Lower lobe of right lung (tissue), 2 donors: ENCODE measurements around the gene TNFAIP8L3. TPM values are rescaled to one million over a fixed set of nuclear protein-coding genes. Genes with fewer than 3 reads are reported as not detected.

Experiments used
- ATAC-seq, 2 donors: fragments of 200-7000 bp; cut with Tn5 transposase; one replicate each; pipeline ENCODE4 v1.9.1; 2020 to 2022; ENCODE audit warnings: mild to moderate bottlenecking in 2 of 2, moderate library complexity in 2 of 2
- DNase-seq: peaks from one replicate; pipeline ENCODE4 v3.0.0-alpha.2; 2020
- H3K27ac ChIP-seq: fragments of 200-600 bp; one replicate; pipeline ENCODE4 v1.8.0; 2022
- H3K27me3 ChIP-seq: fragments of 200-600 bp; one replicate; pipeline ENCODE4 v1.8.0; 2022; ENCODE audit warnings: low read depth
- H3K36me3 ChIP-seq: fragments of 200-600 bp; one replicate; pipeline ENCODE4 v1.8.0; 2022; ENCODE audit warnings: mild to moderate bottlenecking
- H3K4me1 ChIP-seq: fragments of 200-600 bp; one replicate; pipeline ENCODE4 v1.8.0; 2022
- H3K4me3 ChIP-seq: fragments of 200-600 bp; one replicate; pipeline ENCODE4 v1.8.0; 2022; ENCODE audit warnings: mild to moderate bottlenecking
- H3K9me3 ChIP-seq: fragments of 200-600 bp; one replicate; pipeline ENCODE4 v1.8.0; 2022
- CTCF ChIP-seq: fragments of 200-600 bp; IDR thresholded peaks from one replicate; pipeline ENCODE4 v1.8.0; 2022; ENCODE audit warnings: antibody characterized with exemption, mild to moderate bottlenecking
- intact Hi-C: fragments of 100-400 bp; cut with DNase I; formaldehyde crosslinking; loops from one replicate; pipeline ENCODE4 v1.11.0; 2022
- total RNA-seq: library from RNA; stranded (reverse); fragmentation: NEBNext Ultra II Directional; extraction: Animal tissue kit (Norgen Biotek cat#: 25700); gene quantifications from one replicate; pipeline ENCODE4 v1.2.1, GENCODE V29; 2021
- donor health status: DM: no; HTN: yes; CAD: no; lungs with severe emphysema.

TNFAIP8L3 gene
- total RNA-seq, 1 donor from 2014 or later: 10.4 TPM

- Histone ChIP-seq H3K36me3 (no peaks in the 10 kb centered on the region), H3K9me3 (no peaks in the 10 kb centered on the region), H3K27ac (no peak overlapping the region), H3K4me1 (peaks cover 14% of the 10 kb centered on the region), H3K4me3 (no peak overlapping the region), H3K27me3 (no peaks in the 10 kb centered on the region)
- intact Hi-C loops: no loop called here
- DNase-seq: no peak
- no peak for ATAC-seq
- no peak for TF ChIP-seq CTCF
Observed at GRCh38 chr15:51075826-51076523, 18.7 kb downstream of the TNFAIP8L3 start.

- ATAC-seq: no peak
Observed at GRCh38 chr15:51075364-51075763, 19.3 kb downstream of the TNFAIP8L3 start.

GRCh38 chr15:51074926-51075325, 19.8 kb downstream of the TNFAIP8L3 start:
- H3K4me1 ChIP-seq: peaks cover 14% of the 10 kb centered on the region
- H3K27me3 ChIP-seq: no peaks in the 10 kb centered on the region
- no peak overlapping the region for H3K27ac ChIP-seq
- no peak for TF ChIP-seq CTCF
- intact Hi-C loops: no loop called here
- DNase-seq (no peak), ATAC-seq (no peak)
- H3K9me3 ChIP-seq: no peaks in the 10 kb centered on the region
- H3K36me3 ChIP-seq: no peaks in the 10 kb centered on the region
- no peak overlapping the region for H3K4me3 ChIP-seq

More at GRCh38 chr15:51075364-51075763, 19.3 kb downstream of the TNFAIP8L3 start:
- Histone ChIP-seq H3K36me3 (no peaks in the 10 kb centered on the region), H3K27me3 (no peaks in the 10 kb centered on the region), H3K4me3 (no peak overlapping the region), H3K4me1 (peaks cover 14% of the 10 kb centered on the region), H3K9me3 (no peaks in the 10 kb centered on the region), H3K27ac (no peak overlapping the region)
- TF ChIP-seq CTCF: no peak
- DNase-seq: no peak
- intact Hi-C loops: no loop called here

- DNase-seq (no peak), ATAC-seq (no peak)
- no peaks in the 10 kb centered on the region for H3K36me3 ChIP-seq
- TF ChIP-seq CTCF: no peak
- intact Hi-C loops: no loop called here
- no peak overlapping the region for H3K27ac ChIP-seq
- no peak overlapping the region for H3K4me3 ChIP-seq
- H3K27me3 ChIP-seq: no peaks in the 10 kb centered on the region
- H3K9me3 ChIP-seq: no peaks in the 10 kb centered on the region
- H3K4me1 ChIP-seq: peaks cover 5% of the 10 kb centered on the region
Observed at GRCh38 chr15:51071578-51071977, 23.1 kb downstream of the TNFAIP8L3 start.

GRCh38 chr15:51069983-51070382, 24.7 kb downstream of the TNFAIP8L3 start:
- Histone ChIP-seq H3K27me3 (no peaks in the 10 kb centered on the region), H3K27ac (no peak overlapping the region), H3K36me3 (no peaks in the 10 kb centered on the region), H3K4me3 (no peak overlapping the region), H3K4me1 (no peaks in the 10 kb centered on the region), H3K9me3 (no peaks in the 10 kb centered on the region)
- intact Hi-C loops: no loop called here
- TF ChIP-seq CTCF: no peak
- ATAC-seq: no peak
- DNase-seq: no peak
